ENCODE measurements around the gene AFDN. TPM values are rescaled to one million over a fixed set of nuclear protein-coding genes. Genes with fewer than 3 reads are reported as not detected.
"Not testable (repeated sequence)": the region's sequence is repeated elsewhere in the genome, so short reads cannot be mapped to it uniquely, and the experiment has no call there.

AFDN gene
- total RNA-seq, 1 donor from 2014 or later = 40.8 TPM

DNA sequence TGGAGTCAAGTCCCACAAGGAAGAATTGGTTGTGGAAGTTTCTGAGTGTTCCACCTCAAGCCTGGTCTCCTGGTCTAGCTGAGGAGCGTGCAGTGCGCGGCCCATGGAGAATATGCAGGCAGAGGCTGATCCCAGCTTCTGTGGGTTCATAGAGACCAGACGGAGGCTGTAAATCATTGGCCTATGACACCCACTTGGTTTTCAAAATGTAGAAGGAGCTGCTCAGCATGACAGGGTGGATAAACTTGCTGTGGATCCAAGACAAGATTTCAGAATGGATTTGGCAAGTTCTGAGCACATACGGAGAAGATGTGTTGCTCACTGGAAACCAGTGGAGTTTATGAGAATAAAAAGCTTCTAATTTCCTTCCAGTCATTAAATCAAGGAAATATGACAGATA, 171.5 kb downstream of the AFDN start:
- no peak for DNase-seq
- H3K27me3 Mint-ChIP-seq = no peaks in the 10 kb centered on the region
- no peak overlapping the region for H3K4me3 Mint-ChIP-seq
- intact Hi-C loops (cut with micrococcal nuclease) = no loop called here
- no peaks in the 10 kb centered on the region for H3K9me3 Mint-ChIP-seq
- no peak overlapping the region for H3K27ac Mint-ChIP-seq
- no peaks in the 10 kb centered on the region for H3K4me1 Mint-ChIP-seq
- no peaks in the 10 kb centered on the region for H3K36me3 Mint-ChIP-seq (ENCODE audit: low read depth)

DNA sequence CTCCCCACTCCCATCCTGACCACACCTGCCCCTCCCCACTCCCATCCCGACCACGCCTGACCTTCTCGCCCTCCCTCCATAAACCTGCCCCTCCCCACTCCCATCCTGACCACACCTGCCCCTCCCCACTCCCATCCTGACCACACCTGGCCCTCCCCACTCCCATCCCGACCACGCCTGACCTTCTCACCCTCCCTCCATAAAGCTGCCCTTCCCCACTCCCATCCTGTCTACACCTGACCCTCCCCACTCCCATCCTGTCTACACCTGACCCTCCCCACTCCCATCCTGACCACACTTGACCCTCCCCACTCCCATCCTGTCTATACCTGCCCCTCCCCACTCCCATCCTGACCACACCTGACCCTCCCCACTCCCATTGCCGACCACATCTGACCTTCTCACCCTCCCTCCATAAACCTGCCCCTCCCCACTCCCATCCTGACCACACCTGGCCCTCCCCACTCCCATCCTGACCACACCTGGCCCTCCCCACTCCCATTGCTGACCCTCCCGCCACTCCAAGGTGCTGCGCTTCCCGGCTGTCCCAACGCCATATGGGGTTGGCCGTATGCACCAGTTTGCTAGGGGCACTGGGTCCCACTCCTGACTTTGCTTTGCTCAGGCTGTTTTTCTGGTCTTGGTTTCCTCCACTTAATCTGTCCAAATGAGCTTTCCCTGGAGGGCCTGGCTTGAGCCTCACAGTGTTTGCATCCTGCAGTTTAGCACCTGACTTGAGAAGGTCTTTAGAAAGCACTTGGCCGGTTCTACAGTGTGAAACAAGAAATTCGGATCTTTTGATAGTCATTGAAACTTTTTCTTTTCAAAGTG, 173.7 kb downstream of the AFDN start:
- Mint-ChIP-seq H3K4me1 (peaks cover 2% of the 10 kb centered on the region), H3K4me3 (no peak overlapping the region), H3K36me3 (ENCODE audit: low read depth) (no peaks in the 10 kb centered on the region), H3K27ac (no peak overlapping the region), H3K9me3 (no peaks in the 10 kb centered on the region), H3K27me3 (no peaks in the 10 kb centered on the region)
- no peak for DNase-seq
- intact Hi-C loops (cut with micrococcal nuclease) = no loop called here

DNA sequence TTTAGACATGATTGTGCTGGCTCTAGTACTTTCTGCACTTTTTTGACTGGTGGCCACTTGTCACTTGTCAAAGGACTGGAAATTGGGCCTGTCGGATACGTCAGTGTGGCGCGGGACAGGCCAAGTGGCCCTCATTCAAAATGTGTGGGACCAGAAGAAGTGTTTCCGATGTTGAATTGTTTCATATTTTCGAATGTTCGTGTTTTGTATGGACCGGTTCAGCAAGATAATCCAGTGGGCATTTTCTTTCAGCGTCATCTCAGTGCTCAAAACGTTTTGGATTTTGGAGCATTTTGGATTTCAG, 174.3 kb downstream of the AFDN start:
- Mint-ChIP-seq H3K36me3 (ENCODE audit: low read depth) (no peaks in the 10 kb centered on the region), H3K4me1 (peaks cover 2% of the 10 kb centered on the region), H3K4me3 (no peak overlapping the region), H3K9me3 (no peaks in the 10 kb centered on the region), H3K27me3 (no peaks in the 10 kb centered on the region), H3K27ac (no peak overlapping the region)
- intact Hi-C loops (cut with micrococcal nuclease) = no loop called here
- DNase-seq = no peak

DNA sequence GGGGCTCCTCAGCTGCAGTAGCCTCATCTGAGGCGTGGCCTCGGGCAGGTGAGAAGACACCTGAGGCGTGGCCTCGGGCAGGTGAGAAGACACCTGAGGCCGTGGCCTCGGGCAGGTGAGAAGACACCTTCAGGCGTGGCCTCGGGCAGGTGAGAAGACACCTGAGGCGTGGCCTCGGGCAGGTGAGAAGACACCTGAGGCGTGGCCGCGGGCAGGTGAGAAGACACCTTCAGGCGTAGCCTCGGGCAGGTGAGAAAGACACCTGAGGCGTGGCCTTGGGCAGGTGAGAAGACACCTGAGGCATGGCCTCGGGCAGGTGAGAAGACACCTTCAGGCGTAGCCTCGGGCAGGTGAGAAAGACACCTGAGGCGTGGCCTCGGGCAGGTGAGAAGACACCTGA, 174.8 kb downstream of the AFDN start:
- H3K27ac Mint-ChIP-seq; DNase-seq; H3K4me3 Mint-ChIP-seq; H3K4me1 Mint-ChIP-seq; H3K27me3 Mint-ChIP-seq; H3K9me3 Mint-ChIP-seq; intact Hi-C loops (cut with micrococcal nuclease); H3K36me3 Mint-ChIP-seq (ENCODE audit: low read depth): not testable (repeated sequence)

DNA sequence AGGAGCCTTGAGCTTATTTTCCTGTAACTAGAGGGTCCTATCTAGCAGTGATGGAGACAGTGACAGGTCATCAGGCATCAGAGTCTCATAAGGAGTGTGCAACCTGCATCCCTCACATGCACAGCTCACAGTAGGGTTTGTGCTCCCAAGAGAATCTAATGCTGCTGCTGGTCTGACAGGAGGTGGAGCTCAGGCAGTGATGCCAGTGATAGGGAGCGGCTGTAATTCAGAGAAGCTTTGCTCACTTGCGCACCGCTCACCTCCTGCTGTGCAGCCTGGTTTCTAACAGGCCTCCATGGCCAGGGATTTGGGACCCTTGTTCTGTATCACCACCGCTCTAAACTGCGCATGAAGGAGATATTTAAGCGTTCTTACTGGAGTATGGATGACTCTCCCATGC, 176.1 kb downstream of the AFDN start:
- H3K4me1 Mint-ChIP-seq = peaks cover 2% of the 10 kb centered on the region
- H3K27ac Mint-ChIP-seq = no peak overlapping the region
- no peaks in the 10 kb centered on the region for H3K27me3 Mint-ChIP-seq
- no peak overlapping the region for H3K4me3 Mint-ChIP-seq
- H3K9me3 Mint-ChIP-seq = no peaks in the 10 kb centered on the region
- no peaks in the 10 kb centered on the region for H3K36me3 Mint-ChIP-seq (ENCODE audit: low read depth)
- no peak for DNase-seq
- intact Hi-C loops (cut with micrococcal nuclease) = no loop called here

DNA sequence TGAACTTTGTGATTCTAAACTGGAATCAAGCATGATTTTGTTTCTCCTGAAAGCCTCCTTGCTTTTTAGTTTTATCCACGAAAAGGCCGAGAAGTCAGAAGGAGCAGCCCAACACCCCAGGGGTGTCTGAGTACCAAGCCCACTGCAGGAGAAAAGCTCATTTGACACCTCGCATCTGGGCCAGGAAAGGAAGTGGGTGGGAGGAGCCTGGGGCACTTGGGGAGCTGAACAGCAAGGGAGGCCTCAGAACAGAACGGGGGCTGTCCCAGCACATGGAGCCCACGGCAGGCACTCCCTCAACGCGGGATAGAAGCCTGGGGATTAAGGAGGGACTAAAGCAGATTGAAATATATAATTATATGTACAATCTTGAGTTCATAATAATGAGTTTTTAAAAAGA, 177.3 kb downstream of the AFDN start:
- Mint-ChIP-seq H3K4me3 (no peak overlapping the region), H3K36me3 (ENCODE audit: low read depth) (no peaks in the 10 kb centered on the region), H3K9me3 (no peaks in the 10 kb centered on the region), H3K27me3 (no peaks in the 10 kb centered on the region), H3K27ac (no peak overlapping the region), H3K4me1 (peaks cover 2% of the 10 kb centered on the region)
- intact Hi-C loops (cut with micrococcal nuclease) = no loop called here
- no peak for DNase-seq

DNA sequence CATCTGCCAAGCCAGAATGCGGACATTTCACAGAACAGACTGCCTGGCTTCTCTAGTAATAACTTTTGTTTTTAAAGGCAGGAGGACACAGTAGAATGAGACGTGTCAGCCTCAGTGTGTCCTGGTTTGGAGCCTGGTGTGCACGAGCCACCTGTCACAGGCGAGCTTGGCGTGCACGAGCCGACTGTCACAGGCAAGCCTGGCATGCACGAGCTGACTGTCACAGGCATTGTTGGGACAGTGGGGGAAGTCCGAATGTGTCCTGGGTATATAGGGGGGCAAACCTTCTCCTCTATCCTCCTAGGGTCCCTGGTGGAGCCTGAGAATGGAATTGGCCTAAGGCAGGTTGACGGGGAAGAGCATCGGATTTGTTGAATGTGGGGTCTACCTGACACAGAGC, 178.2 kb downstream of the AFDN start:
- no peaks in the 10 kb centered on the region for H3K27me3 Mint-ChIP-seq
- intact Hi-C loops (cut with micrococcal nuclease) = no loop called here
- no peak for DNase-seq
- no peaks in the 10 kb centered on the region for H3K36me3 Mint-ChIP-seq (ENCODE audit: low read depth)
- H3K4me3 Mint-ChIP-seq = no peak overlapping the region
- H3K9me3 Mint-ChIP-seq = peaks cover 5% of the 10 kb centered on the region
- H3K27ac Mint-ChIP-seq = no peak overlapping the region
- peaks cover 2% of the 10 kb centered on the region for H3K4me1 Mint-ChIP-seq

DNA sequence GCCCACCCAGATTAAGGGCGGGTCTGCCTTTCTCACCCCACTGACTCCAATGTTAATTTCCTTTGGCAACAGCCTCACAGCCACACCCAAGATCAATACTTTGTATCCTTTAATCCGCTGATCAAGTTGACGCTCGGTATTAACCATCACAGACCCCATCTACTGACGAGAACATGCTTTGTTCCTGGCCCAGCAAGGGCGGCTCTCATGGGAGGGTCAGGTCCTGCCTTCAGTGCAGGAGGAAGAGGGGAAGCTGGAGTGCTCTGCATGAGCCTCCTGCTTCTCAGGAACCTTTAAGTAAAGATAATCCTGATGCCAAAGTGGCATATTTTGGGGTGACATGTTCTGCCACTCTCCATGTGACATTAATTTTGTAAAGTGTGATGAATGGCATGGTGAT, 179.1 kb downstream of the AFDN start:
- Mint-ChIP-seq H3K27ac (no peak overlapping the region), H3K27me3 (no peaks in the 10 kb centered on the region), H3K9me3 (peaks cover 6% of the 10 kb centered on the region), H3K4me3 (no peak overlapping the region), H3K36me3 (ENCODE audit: low read depth) (no peaks in the 10 kb centered on the region), H3K4me1 (peaks cover 2% of the 10 kb centered on the region)
- intact Hi-C loops (cut with micrococcal nuclease) = no loop called here
- no peak for DNase-seq

DNA sequence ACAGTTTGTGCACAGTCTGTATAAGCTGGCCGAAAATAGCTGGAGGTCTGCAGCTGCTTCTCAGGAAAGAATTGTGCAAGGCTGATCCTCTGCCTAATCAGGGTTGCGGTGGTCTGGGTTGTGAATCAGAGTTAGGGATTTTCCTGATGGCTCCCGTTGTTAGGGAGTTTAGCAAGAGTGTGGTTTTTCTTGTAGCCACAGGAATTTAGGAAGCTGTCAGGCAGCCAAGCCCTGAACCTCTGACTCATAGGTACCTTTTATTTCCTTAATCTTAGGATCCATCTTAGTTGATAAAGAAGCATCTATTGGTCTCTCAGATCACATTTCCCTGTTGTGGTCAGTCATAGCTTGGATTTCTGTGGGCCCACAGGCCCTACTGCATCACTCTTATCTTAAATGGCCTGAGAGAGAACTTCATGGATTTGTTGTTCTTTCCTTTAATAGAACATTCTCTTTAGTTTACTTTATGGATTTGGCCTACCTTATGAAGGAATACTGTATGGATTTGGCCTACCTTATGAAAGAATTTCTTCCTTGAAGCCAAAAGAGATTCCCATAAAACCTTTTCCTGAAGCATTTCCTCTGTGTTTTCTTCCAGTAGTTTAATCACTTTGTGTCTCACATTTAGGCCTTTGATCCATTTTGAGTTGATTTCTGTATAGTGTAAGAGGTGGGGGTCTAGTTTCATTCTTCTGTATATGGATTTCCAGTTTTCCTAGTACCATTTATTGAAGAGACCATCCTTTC, 181.1 kb downstream of the AFDN start:
- no peaks in the 10 kb centered on the region for H3K27me3 Mint-ChIP-seq
- DNase-seq = no peak
- no peak overlapping the region for H3K27ac Mint-ChIP-seq
- H3K4me1 Mint-ChIP-seq = peaks cover 2% of the 10 kb centered on the region
- H3K4me3 Mint-ChIP-seq = no peak overlapping the region
- H3K9me3 Mint-ChIP-seq = peaks cover 18% of the 10 kb centered on the region
- intact Hi-C loops (cut with micrococcal nuclease) = no loop called here
- no peaks in the 10 kb centered on the region for H3K36me3 Mint-ChIP-seq (ENCODE audit: low read depth)

DNA sequence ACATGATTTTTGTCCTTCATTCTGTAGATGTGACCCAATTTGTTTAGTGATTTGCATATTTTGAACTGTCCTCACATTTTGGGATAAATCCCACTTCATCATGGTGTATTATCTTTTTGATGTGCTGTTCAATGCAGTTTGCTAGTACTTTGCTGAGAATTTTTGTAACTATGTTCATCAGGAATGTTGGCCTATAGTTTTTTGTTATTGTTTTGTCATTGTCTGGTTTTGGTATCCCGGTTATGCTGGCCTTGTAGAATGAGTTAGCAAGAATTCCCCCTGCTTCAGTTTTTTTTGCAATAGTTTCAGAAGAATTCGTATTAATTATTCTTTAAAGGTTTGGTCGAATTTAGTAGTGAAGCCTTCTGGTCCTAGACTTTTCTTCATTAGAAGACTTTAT, 182.6 kb downstream of the AFDN start:
- Mint-ChIP-seq H3K36me3 (ENCODE audit: low read depth) (no peaks in the 10 kb centered on the region), H3K27me3 (no peaks in the 10 kb centered on the region), H3K4me1 (no peaks in the 10 kb centered on the region), H3K9me3 (peaks cover 18% of the 10 kb centered on the region), H3K4me3 (no peak overlapping the region), H3K27ac (no peak overlapping the region)
- DNase-seq = no peak
- intact Hi-C loops (cut with micrococcal nuclease) = no loop called here

DNA sequence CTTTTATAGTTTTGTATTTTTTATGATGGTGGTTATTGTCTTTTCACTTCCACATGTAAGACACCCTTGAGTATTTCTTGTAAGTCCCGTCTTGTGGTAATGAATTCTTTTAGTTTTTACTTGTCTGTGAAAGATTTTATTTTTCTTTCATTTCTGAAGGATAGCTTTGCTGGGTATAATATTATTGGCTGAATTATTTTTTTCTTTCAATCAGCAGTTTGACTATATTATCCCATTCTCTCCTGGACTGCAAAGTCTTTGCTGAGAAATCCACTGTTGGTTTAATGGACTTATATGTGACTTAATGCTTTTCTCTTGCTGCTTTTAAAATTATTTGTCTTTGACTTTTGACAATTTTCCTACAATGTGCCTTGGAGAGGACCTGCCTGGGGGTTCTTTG, 184.6 kb downstream of the AFDN start:
- intact Hi-C loops (cut with micrococcal nuclease) = no loop called here
- no peak overlapping the region for H3K27ac Mint-ChIP-seq
- no peaks in the 10 kb centered on the region for H3K4me1 Mint-ChIP-seq
- DNase-seq = no peak
- no peak overlapping the region for H3K4me3 Mint-ChIP-seq
- no peaks in the 10 kb centered on the region for H3K36me3 Mint-ChIP-seq (ENCODE audit: low read depth)
- peaks cover 18% of the 10 kb centered on the region for H3K9me3 Mint-ChIP-seq
- H3K27me3 Mint-ChIP-seq = no peaks in the 10 kb centered on the region

DNA sequence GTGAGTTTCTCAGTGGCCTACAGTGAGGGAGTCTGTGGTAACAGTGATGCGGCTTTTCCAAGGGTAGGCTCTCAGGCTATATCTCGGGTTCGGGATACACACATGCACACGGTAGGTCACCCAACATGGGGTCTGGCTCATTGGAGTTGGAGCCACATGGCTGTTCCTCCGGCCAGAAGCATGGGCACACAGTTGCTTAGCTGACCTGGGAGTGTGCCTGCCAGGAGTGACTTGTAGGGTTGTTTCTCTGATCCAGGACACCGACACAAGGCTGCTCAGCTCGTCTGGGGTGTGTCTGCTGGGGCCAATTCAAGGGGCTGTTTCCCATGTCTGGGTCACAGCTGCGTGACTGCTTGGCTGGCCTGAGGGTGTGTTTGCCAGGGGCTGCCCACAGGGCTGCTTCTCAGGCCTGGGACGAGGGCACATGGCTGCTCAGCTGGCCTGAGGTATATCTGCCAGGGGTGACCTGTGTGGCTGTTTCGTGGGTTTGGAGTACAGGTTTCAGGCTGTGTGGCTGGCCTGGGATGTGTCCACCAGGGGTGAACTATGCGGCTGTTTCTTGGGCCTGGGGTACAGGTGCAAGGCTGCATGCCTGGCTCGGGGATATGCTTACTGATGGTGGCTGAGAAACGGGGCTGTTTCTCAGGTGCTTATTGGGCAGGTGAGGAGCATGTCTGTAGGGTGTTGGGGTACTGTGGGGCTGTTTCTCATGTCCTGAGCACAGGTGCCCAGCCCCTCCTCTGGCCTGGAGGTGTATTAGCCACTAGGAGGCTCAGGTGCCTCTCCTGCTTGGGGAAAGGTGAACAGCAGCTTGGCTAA, 185.9 kb downstream of the AFDN start:
- H3K4me3 Mint-ChIP-seq = no peak overlapping the region
- peaks cover 18% of the 10 kb centered on the region for H3K9me3 Mint-ChIP-seq
- DNase-seq = no peak
- intact Hi-C loops (cut with micrococcal nuclease) = no loop called here
- H3K27me3 Mint-ChIP-seq = no peaks in the 10 kb centered on the region
- H3K36me3 Mint-ChIP-seq (ENCODE audit: low read depth) = no peaks in the 10 kb centered on the region
- no peaks in the 10 kb centered on the region for H3K4me1 Mint-ChIP-seq
- no peak overlapping the region for H3K27ac Mint-ChIP-seq

DNA sequence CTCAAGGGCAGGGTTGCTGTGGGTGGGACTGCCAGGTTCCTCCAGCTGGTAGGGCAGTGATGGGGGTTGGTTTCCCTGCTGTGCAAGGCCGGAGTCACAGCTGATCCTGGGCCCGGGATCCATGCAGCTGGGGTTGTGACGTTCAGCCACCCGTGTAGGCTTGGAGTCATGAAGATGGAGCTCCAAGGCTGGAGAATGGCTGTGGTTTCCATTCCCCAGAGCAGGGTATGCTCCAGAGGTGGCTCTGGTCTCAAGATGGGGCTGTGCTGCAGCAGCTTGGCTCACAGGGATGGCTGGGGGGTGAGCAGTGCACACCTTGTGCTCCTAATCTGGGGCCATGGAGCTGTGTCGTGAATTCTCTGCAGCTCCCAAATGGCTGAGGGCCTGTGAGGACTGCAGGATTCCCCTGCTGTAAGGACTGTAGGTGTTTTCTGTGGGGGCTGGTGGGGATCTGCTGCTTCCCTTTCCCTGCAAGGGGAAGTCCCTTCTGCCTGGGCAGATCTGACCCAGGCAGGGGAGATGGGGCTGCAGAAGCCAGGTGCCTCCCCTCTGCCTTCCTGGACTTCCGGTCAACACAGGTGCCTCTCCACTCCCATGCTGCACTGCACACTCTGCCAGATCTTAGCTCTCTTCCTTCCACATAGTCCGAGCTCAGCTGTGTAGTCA, 186.7 kb downstream of the AFDN start:
- H3K27me3 Mint-ChIP-seq = no peaks in the 10 kb centered on the region
- peaks cover 18% of the 10 kb centered on the region for H3K9me3 Mint-ChIP-seq
- intact Hi-C loops (cut with micrococcal nuclease) = no loop called here
- no peak overlapping the region for H3K4me3 Mint-ChIP-seq
- no peak overlapping the region for H3K27ac Mint-ChIP-seq
- no peaks in the 10 kb centered on the region for H3K4me1 Mint-ChIP-seq
- no peaks in the 10 kb centered on the region for H3K36me3 Mint-ChIP-seq (ENCODE audit: low read depth)
- no peak for DNase-seq

DNA sequence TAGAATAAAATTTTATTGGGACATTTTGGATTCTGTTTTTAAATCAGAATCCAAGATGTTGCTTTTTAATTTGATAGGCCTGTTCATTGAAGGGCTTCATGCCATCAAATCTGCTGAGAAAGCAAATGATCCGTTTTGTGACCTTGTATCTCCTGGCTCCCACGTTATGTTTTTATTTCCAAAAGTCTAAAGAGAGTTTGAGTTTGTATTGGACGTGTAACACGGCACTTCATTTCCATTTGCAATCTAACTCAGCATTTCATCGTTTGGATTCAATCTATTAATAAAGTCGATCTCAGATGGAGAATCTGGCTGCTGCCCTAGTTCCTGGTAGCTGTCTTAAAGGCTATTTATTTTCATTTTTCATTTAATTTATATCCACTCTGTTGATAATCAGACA, 187.7 kb downstream of the AFDN start:
- no peak overlapping the region for H3K27ac Mint-ChIP-seq
- no peaks in the 10 kb centered on the region for H3K27me3 Mint-ChIP-seq
- no peaks in the 10 kb centered on the region for H3K4me1 Mint-ChIP-seq
- H3K9me3 Mint-ChIP-seq = peaks cover 21% of the 10 kb centered on the region
- H3K36me3 Mint-ChIP-seq (ENCODE audit: low read depth) = no peaks in the 10 kb centered on the region
- intact Hi-C loops (cut with micrococcal nuclease) = no loop called here
- no peak overlapping the region for H3K4me3 Mint-ChIP-seq
- no peak for DNase-seq
